T-cell (primary cell): ENCODE results near the gene DPP6. TPM values are rescaled to one million over a fixed set of nuclear protein-coding genes. Genes with fewer than 3 reads are reported as not detected.

Experiments used
- ATAC-seq, 4 experiments: fragments of 200-7000 bp in 3 of 4; fragments of 150-1000 bp in 1 of 4; cut with Tn5 transposase; replicated peaks in 1 of 4; 1 replicate in 3 of 4; 2 replicates in 1 of 4; pipeline ENCODE4 v1.10.0; 2021; ENCODE audit warnings: moderate library complexity in 3 of 4, mild to moderate bottlenecking in 2 of 4, moderate number of reproducible peaks in 1 of 4
- CTCF ChIA-PET, 2 donors: fragments of 300-600 bp; sonication (Branson Sonifier 250); formaldehyde crosslinking; loops; one replicate each; lab custom pipeline; 2022; ENCODE audit warnings: antibody characterized with exemption in 2 of 2; lab: Charles Lee
- POLR2A ChIA-PET, 2 donors: fragments of 300-600 bp; sonication (Branson Sonifier 250); formaldehyde crosslinking; loops; one replicate each; lab custom pipeline; 2022; ENCODE audit warnings: antibody characterized with exemption in 2 of 2; lab: Charles Lee
- DNase-seq, 35 experiments: peaks; one replicate each; pipeline versions ENCODE4 v3.0.0 to v3.0.0-alpha.2; 2013 to 2023
- H3K27ac ChIP-seq: one replicate; pipeline ENCODE4 v1.5.1; 2013; ENCODE audit warnings: low read length
- H3K27me3 ChIP-seq, 2 experiments: replicated peaks in 1 of 2; 1 replicate in 1 of 2; 2 replicates in 1 of 2; pipeline versions ENCODE4 v1.6.1 to v1.7.0; 2013; ENCODE audit warnings: low read length in 1 of 2, mixed read lengths in 1 of 2; ENCODE audit not compliant: control insufficient read depth in 2 of 2, insufficient read depth in 2 of 2; ENCODE audit errors: extremely low read depth in 1 of 2
- H3K36me3 ChIP-seq, 2 donors: 1 replicate in 1 of 2; 2 replicates in 1 of 2; pipeline versions ENCODE4 v1.6.1 to v1.7.0; 2013; ENCODE audit warnings: low read length in 1 of 2; ENCODE audit not compliant: control insufficient read depth in 2 of 2, insufficient read depth in 1 of 2; ENCODE audit errors: extremely low read depth in 1 of 2
- H3K4me1 ChIP-seq, 2 experiments: 1 replicate in 1 of 2; 2 replicates in 1 of 2; pipeline versions ENCODE4 v1.6.1 to v1.7.0; 2013; ENCODE audit warnings: low read length in 2 of 2, mixed read lengths in 1 of 2; ENCODE audit not compliant: insufficient read depth in 2 of 2, control insufficient read depth in 1 of 2; ENCODE audit errors: extremely low read depth in 1 of 2
- H3K4me3 ChIP-seq, 2 donors: 1 replicate in 1 of 2; 2 replicates in 1 of 2; pipeline versions ENCODE4 v1.5.1 to v1.7.0; 2013; ENCODE audit warnings: mild to moderate bottlenecking in 2 of 2, low read length in 1 of 2, moderate library complexity in 1 of 2; ENCODE audit not compliant: control insufficient read depth in 1 of 2; ENCODE audit errors: extremely low read depth in 1 of 2
- H3K9me3 ChIP-seq: 2 replicates; pipeline ENCODE4 v1.7.0; 2013
- H3K27ac Mint-ChIP-seq, 2 donors: one replicate each; pipeline ENCODE4 v1.8.0; 2020 to 2021; ENCODE audit warnings: mild to moderate bottlenecking in 2 of 2, mixed read lengths in 2 of 2
- H3K27me3 Mint-ChIP-seq, 2 donors: one replicate each; pipeline ENCODE4 v1.8.0; 2021 to 2022; ENCODE audit warnings: mixed read lengths in 2 of 2
- H3K36me3 Mint-ChIP-seq: one replicate; pipeline ENCODE4 v1.8.0; 2021; ENCODE audit warnings: mixed read lengths
- H3K4me1 Mint-ChIP-seq, 3 donors: one replicate each; pipeline ENCODE4 v1.8.0; 2020 to 2022; ENCODE audit warnings: mixed read lengths in 3 of 3, mild to moderate bottlenecking in 1 of 3
- H3K4me3 Mint-ChIP-seq, 3 donors: one replicate each; pipeline ENCODE4 v1.8.0; 2020 to 2022; ENCODE audit warnings: mild to moderate bottlenecking in 3 of 3, mixed read lengths in 3 of 3, moderate library complexity in 3 of 3
- H3K9me3 Mint-ChIP-seq, 3 donors: one replicate each; pipeline ENCODE4 v1.8.0; 2020 to 2022; ENCODE audit warnings: mixed read lengths in 3 of 3
- WGBS: methylation state at CpG from one replicate; pipeline ENCODE4 v1.1.5; 2013; ENCODE audit warnings: missing lambda C conversion rate; ENCODE audit not compliant: insufficient coverage; 5-methylcytosine and 5-hydroxymethylcytosine counted together
- total RNA-seq, 35 experiments: library from RNA in 6 of 35; stranded (reverse) in 6 of 35; fragments of 120-200 nt in 1 of 35; gene quantifications; one replicate each; pipeline versions ENCODE4 v1.2.1 to v1.2.4 and lab custom pipeline; 2013 to 2026

DPP6 gene
- total RNA-seq, 5 donors from 2014 or later (not counting 1 experiment from before 2014, with no cell fraction given) = not detected

GRCh38 chr7:154426778-154427177 lies 374.6 kb downstream of the DPP6 start:
- no peak for ATAC-seq
- no peak overlapping the region for H3K27ac Mint-ChIP-seq
- no CpG with 5 or more reads among the region's 3 CpGs for WGBS
- H3K36me3 Mint-ChIP-seq = no peaks in the 10 kb centered on the region
- Histone ChIP-seq H3K4me1 (no peaks in the 10 kb centered on the region), H3K27ac (no peak overlapping the region), H3K9me3 (no peaks in the 10 kb centered on the region), H3K36me3 (no peaks in the 10 kb centered on the region), H3K4me3 (no peak overlapping the region), H3K27me3 (no peaks in the 10 kb centered on the region)
- no peak overlapping the region for H3K4me3 Mint-ChIP-seq
- peaks cover 6 to 14% (median 8%) of the 10 kb centered on the region in 3 donors for H3K9me3 Mint-ChIP-seq
- POLR2A ChIA-PET = no interaction called here
- no peak for DNase-seq
- CTCF ChIA-PET = no interaction called here
- no peaks in the 10 kb centered on the region for H3K4me1 Mint-ChIP-seq
- no peaks in the 10 kb centered on the region for H3K27me3 Mint-ChIP-seq

- Mint-ChIP-seq H3K36me3 (no peaks in the 10 kb centered on the region), H3K27ac (no peak overlapping the region), H3K9me3 (peaks cover 4 to 10% (median 8%) of the 10 kb centered on the region in 3 donors), H3K4me3 (no peak overlapping the region), H3K27me3 (no peaks in the 10 kb centered on the region), H3K4me1 (no peaks in the 10 kb centered on the region)
- ChIA-PET CTCF (no interaction called here), POLR2A (no interaction called here)
- Histone ChIP-seq H3K36me3 (no peaks in the 10 kb centered on the region), H3K4me1 (no peaks in the 10 kb centered on the region), H3K4me3 (no peak overlapping the region), H3K27me3 (no peaks in the 10 kb centered on the region), H3K9me3 (no peaks in the 10 kb centered on the region), H3K27ac (no peak overlapping the region)
- no peak for ATAC-seq
- no peak for DNase-seq
Measured at GRCh38 chr7:154427533-154427932, 375.3 kb downstream of the DPP6 start.

GRCh38 chr7:154429666-154430404 lies 377.6 kb downstream of the DPP6 start:
- H3K36me3 ChIP-seq = no peaks in the 10 kb centered on the region
- H3K27ac Mint-ChIP-seq = no peak overlapping the region
- H3K27me3 Mint-ChIP-seq = peaks cover 0 to under 1% of the 10 kb centered on the region in 2 donors
- ChIA-PET CTCF (no interaction called here), POLR2A (no interaction called here)
- H3K4me1 Mint-ChIP-seq = no peaks in the 10 kb centered on the region
- no peak overlapping the region for H3K4me3 Mint-ChIP-seq
- H3K9me3 Mint-ChIP-seq = peaks cover 5 to 17% (median 11%) of the 10 kb centered on the region in 3 donors
- no peak overlapping the region for H3K4me3 ChIP-seq
- ATAC-seq (no peak), DNase-seq (no peak)
- H3K27ac ChIP-seq = no peak overlapping the region
- H3K27me3 ChIP-seq = no peaks in the 10 kb centered on the region
- no peaks in the 10 kb centered on the region for H3K9me3 ChIP-seq
- WGBS = 81% methylated on average over 19 of the region's 20 CpGs
- no peaks in the 10 kb centered on the region for H3K4me1 ChIP-seq
- H3K36me3 Mint-ChIP-seq = no peaks in the 10 kb centered on the region

DNA sequence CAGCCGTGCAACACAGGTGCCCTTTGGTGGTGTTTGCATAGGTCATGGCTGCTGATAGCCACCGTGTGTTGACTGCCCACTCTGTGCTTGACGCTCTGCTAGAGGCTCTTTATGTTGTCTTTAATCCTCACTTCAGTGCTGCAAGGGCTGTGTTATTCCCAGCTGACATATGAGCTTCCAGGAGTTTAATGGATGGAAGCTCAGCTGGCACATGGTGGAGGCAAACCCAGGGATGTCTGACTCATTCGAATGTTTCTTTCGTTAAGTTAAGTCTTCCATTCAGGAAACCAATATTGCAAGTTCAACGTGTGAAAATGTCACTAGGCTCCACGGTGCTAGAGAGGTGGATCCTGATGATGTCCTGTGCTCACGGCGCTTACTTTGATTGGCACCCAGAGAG lies 378.4 kb downstream of the DPP6 start:
- POLR2A ChIA-PET = no interaction called here
- no peak for ATAC-seq
- no peaks in the 10 kb centered on the region for H3K4me1 ChIP-seq
- Mint-ChIP-seq H3K36me3 (no peaks in the 10 kb centered on the region), H3K27ac (no peak overlapping the region), H3K4me3 (no peak overlapping the region), H3K9me3 (peaks cover 5 to 17% (median 11%) of the 10 kb centered on the region in 3 donors), H3K27me3 (peaks cover 0 to 3% of the 10 kb centered on the region in 2 donors), H3K4me1 (no peaks in the 10 kb centered on the region)
- H3K27ac ChIP-seq = no peak overlapping the region
- H3K4me3 ChIP-seq = no peak overlapping the region
- no peak for DNase-seq
- WGBS = 86% methylated on average over 7 of the region's 9 CpGs
- CTCF ChIA-PET = no interaction called here
- H3K9me3 ChIP-seq = no peaks in the 10 kb centered on the region
- no peaks in the 10 kb centered on the region for H3K27me3 ChIP-seq
- no peaks in the 10 kb centered on the region for H3K36me3 ChIP-seq

GRCh38 chr7:154431045-154431444 lies 378.8 kb downstream of the DPP6 start:
- CTCF ChIA-PET = no interaction called here
- no peak overlapping the region for H3K27ac Mint-ChIP-seq
- H3K36me3 Mint-ChIP-seq = no peaks in the 10 kb centered on the region

DNA sequence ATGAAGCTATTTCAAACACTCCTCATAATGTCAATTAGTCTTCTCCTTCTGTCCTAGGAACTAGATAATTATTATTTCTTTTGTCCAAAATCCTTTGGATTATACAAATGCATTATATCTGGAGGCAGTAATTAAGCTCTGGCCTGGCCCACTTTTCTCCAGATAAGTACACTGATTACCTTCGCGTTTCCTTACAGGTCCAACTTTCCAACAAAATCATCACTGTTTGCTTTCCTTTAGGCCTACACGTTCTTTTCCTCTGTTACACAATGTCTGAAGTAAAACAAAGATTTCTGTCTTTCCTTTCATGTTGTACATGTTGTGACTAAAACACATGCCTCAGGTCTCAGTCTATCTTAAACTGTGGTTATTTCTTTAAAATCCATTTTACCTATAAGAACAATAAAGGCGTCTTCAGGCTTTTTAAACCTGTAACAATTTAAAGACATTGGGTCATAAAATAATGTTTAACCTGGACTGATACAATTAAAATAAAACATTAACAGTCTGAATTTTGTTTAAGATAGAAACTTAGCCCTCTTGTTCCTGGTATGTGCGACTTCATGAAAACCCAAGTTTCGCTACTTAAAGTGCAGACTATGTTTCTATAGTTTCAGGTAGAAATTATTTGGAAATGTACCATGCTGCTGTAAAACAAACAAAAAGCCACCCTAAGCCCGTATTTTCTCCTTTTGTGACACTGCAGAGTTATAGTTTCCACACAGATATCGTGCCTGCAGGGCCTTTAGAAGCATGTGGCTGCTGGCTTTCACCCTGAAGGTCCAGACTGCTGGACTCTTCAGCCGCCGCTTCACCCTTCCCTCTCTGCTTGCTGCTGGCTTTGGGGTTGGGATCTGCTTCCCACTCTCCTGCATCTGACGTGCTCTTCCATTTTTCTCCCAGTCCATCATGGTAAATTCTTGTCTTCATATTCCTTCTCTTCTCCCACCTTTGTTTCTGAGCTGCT lies 381.7 kb downstream of the DPP6 start:
- ChIA-PET CTCF (no interaction called here), POLR2A (no interaction called here)
- ATAC-seq (no peak), DNase-seq (no peak)
- peaks cover 0 to 3% of the 10 kb centered on the region in 2 donors for H3K27me3 Mint-ChIP-seq
- H3K4me1 ChIP-seq = no peaks in the 10 kb centered on the region
- H3K36me3 Mint-ChIP-seq = no peaks in the 10 kb centered on the region
- H3K4me3 ChIP-seq = no peak overlapping the region
- no peak overlapping the region for H3K27ac ChIP-seq
- no peaks in the 10 kb centered on the region for H3K36me3 ChIP-seq
- no peaks in the 10 kb centered on the region for H3K9me3 ChIP-seq
- H3K9me3 Mint-ChIP-seq = peaks cover 0 to 17% (median 11%) of the 10 kb centered on the region in 3 donors
- H3K27ac Mint-ChIP-seq = no peak overlapping the region
- WGBS = 75% methylated on average over 7 of the region's 11 CpGs
- H3K4me3 Mint-ChIP-seq = no peak overlapping the region
- H3K4me1 Mint-ChIP-seq = no peaks in the 10 kb centered on the region
- no peaks in the 10 kb centered on the region for H3K27me3 ChIP-seq

More at GRCh38 chr7:154431045-154431444, 378.8 kb downstream of the DPP6 start:
- Histone ChIP-seq H3K9me3 (no peaks in the 10 kb centered on the region), H3K27me3 (no peaks in the 10 kb centered on the region), H3K27ac (no peak overlapping the region), H3K4me1 (no peaks in the 10 kb centered on the region), H3K36me3 (no peaks in the 10 kb centered on the region), H3K4me3 (no peak overlapping the region)
- POLR2A ChIA-PET = no interaction called here
- H3K4me1 Mint-ChIP-seq = no peaks in the 10 kb centered on the region
- H3K4me3 Mint-ChIP-seq = no peak overlapping the region
- 81% methylated on average over 9 of the region's 9 CpGs for WGBS
- peaks cover 0 to 3% of the 10 kb centered on the region in 2 donors for H3K27me3 Mint-ChIP-seq
- no peak for DNase-seq
- H3K9me3 Mint-ChIP-seq = peaks cover 5 to 17% (median 11%) of the 10 kb centered on the region in 3 donors
- ATAC-seq = no peak
